DND-41 (cell line): ENCODE results near the gene EID2B.

Source experiments
- ATAC-seq: fragments of 200-7000 bp; cut with Tn5 transposase; 3 replicates; pipeline ENCODE4 v1.9.1; 2021; ENCODE audit warnings: low read depth; ENCODE audit not compliant: insufficient read depth
- DNase-seq: peaks from one replicate; pipeline ENCODE4 v3.0.0-alpha.2; 2020
- H2AFZ ChIP-seq: 2 replicates; pipeline ENCODE4 v1.6.0; 2012; ENCODE audit warnings: low read depth, low read length
- H3K27ac ChIP-seq: 2 replicates; pipeline ENCODE4 v1.5.1; 2012; ENCODE audit warnings: low read length, inconsistent platforms
- H3K27me3 ChIP-seq: fragments of 200-600 bp; sonication (generic); 2 replicates; pipeline ENCODE4 v1.6.0; 2012; ENCODE audit warnings: low read length, mild to moderate bottlenecking, inconsistent platforms; ENCODE audit not compliant: insufficient read depth, poor library complexity
- H3K36me3 ChIP-seq: 2 replicates; pipeline ENCODE4 v1.5.1; 2012; ENCODE audit warnings: low read length, inconsistent platforms; ENCODE audit not compliant: insufficient read depth
- H3K4me1 ChIP-seq: 2 replicates; pipeline ENCODE4 v1.5.1; 2012; ENCODE audit warnings: mild to moderate bottlenecking, low read length; ENCODE audit not compliant: insufficient read depth
- H3K4me2 ChIP-seq: 2 replicates; pipeline ENCODE4 v1.6.0; 2012; ENCODE audit warnings: mild to moderate bottlenecking, moderate library complexity, low read length, inconsistent platforms; ENCODE audit not compliant: insufficient read depth
- H3K4me3 ChIP-seq, 2 experiments: fragments of 200-600 bp in 1 of 2; shearing (Covaris generic) in 1 of 2; 2 replicates each; pipeline ENCODE4 v1.5.1; 2012 to 2016; ENCODE audit warnings: inconsistent platforms in 2 of 2, low read length in 2 of 2, mild to moderate bottlenecking in 2 of 2, low read depth in 1 of 2, moderate library complexity in 1 of 2
- H3K79me2 ChIP-seq: 2 replicates; pipeline ENCODE4 v1.6.0; 2012; ENCODE audit warnings: low read length, inconsistent platforms; ENCODE audit not compliant: insufficient read depth
- H3K9ac ChIP-seq: 2 replicates; pipeline ENCODE4 v1.6.0; 2012; ENCODE audit warnings: low read depth, mild to moderate bottlenecking, inconsistent platforms, low read length, moderate library complexity
- H3K9me3 ChIP-seq: 2 replicates; pipeline ENCODE4 v1.5.1; 2012; ENCODE audit warnings: low read length, moderate library complexity, mild to moderate bottlenecking, inconsistent platforms; ENCODE audit not compliant: insufficient read depth, severe bottlenecking
- H4K20me1 ChIP-seq: 2 replicates; pipeline ENCODE4 v1.6.0; 2012; ENCODE audit warnings: low read length; ENCODE audit not compliant: insufficient read depth
- EZH2 ChIP-seq: IDR thresholded peaks from 3 replicates; pipeline ENCODE4 v1.6.1; 2012; ENCODE audit warnings: borderline replicate concordance, low read depth, mild to moderate bottlenecking, moderate library complexity, low read length, inconsistent platforms; ENCODE audit not compliant: severe bottlenecking
- TF ChIP-seq, protein P1 (sequence below): IDR thresholded peaks from 2 replicates; pipeline ENCODE4 v1.5.1; 2012; ENCODE audit warnings: borderline replicate concordance, low read length, moderate library complexity, mild to moderate bottlenecking; ENCODE audit not compliant: poor library complexity, severe bottlenecking; ENCODE audit errors: extremely low read depth

EID2B gene

DNA sequence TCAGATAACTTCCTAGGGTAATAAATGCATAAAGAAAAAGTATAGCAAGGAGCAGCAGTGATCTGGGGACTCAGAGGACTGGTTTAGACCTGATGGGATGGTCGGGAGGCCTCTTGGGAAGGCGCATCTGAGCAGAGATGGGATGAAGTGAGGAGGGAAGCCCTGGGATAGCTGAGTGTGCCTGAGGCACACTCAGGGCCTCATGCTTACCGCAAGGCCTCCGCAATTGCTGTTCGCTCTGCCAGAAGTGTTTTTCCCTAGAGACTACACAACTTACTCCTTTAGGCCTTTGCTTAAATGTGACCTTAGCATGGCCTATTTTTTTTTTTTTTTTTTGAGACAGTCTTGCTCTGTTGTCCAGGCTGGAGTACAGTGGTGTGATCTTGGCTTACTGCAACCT is 38.0 kb downstream of the EID2B start:
- TF ChIP-seq, protein P1, sequence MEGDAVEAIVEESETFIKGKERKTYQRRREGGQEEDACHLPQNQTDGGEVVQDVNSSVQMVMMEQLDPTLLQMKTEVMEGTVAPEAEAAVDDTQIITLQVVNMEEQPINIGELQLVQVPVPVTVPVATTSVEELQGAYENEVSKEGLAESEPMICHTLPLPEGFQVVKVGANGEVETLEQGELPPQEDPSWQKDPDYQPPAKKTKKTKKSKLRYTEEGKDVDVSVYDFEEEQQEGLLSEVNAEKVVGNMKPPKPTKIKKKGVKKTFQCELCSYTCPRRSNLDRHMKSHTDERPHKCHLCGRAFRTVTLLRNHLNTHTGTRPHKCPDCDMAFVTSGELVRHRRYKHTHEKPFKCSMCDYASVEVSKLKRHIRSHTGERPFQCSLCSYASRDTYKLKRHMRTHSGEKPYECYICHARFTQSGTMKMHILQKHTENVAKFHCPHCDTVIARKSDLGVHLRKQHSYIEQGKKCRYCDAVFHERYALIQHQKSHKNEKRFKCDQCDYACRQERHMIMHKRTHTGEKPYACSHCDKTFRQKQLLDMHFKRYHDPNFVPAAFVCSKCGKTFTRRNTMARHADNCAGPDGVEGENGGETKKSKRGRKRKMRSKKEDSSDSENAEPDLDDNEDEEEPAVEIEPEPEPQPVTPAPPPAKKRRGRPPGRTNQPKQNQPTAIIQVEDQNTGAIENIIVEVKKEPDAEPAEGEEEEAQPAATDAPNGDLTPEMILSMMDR = no peak
- TF ChIP-seq EZH2 = no peak
- H3K4me1 ChIP-seq = peaks cover 5% of the 10 kb centered on the region
- DNase-seq (no peak), ATAC-seq (no peak)
- no peak overlapping the region for H2AFZ ChIP-seq
- H3K4me2 ChIP-seq = no peak overlapping the region
- H3K9ac ChIP-seq = no peak overlapping the region
- no peaks in the 10 kb centered on the region for H3K79me2 ChIP-seq
- no peak overlapping the region for H3K27ac ChIP-seq
- H4K20me1 ChIP-seq = no peaks in the 10 kb centered on the region
- peaks cover 21% of the 10 kb centered on the region for H3K36me3 ChIP-seq
- no peak overlapping the region for H3K4me3 ChIP-seq
- H3K9me3 ChIP-seq = no peaks in the 10 kb centered on the region
- H3K27me3 ChIP-seq = peaks cover 20% of the 10 kb centered on the region

- DNase-seq = no peak
Observed at GRCh38 chr19:39492788-39493187, 39.9 kb downstream of the EID2B start.

DNA sequence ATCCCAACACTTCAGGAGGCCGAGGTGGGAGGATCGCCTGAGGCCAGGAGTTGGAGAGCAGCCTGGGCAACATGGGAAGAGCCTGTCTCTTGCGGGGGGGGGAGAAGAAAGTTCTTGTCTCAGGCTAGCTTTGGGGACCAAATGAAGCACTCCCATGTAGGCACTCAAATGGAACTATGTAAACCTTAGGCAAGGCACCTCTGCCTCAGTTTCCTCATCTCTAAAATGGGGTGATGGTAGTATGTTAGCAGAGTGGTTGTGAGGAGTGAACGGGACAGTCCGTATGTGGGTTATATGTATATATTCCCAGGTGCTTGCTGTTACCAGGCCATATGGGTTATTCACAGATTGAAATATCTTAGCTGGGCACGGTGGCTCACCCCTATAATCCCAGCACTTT is 40.4 kb downstream of the EID2B start:
- H3K9me3 ChIP-seq = no peaks in the 10 kb centered on the region
- H3K36me3 ChIP-seq = peaks cover 41% of the 10 kb centered on the region
- H3K79me2 ChIP-seq = no peaks in the 10 kb centered on the region
- no peaks in the 10 kb centered on the region for H3K4me1 ChIP-seq
- H3K27me3 ChIP-seq = peaks cover 7% of the 10 kb centered on the region
- H3K4me2 ChIP-seq = no peak overlapping the region
- H2AFZ ChIP-seq = no peak overlapping the region
- no peak for TF ChIP-seq EZH2
- TF ChIP-seq, protein P1 = no peak
- no peak overlapping the region for H3K4me3 ChIP-seq
- no peaks in the 10 kb centered on the region for H4K20me1 ChIP-seq
- DNase-seq (no peak), ATAC-seq (no peak)
- no peak overlapping the region for H3K9ac ChIP-seq
- H3K27ac ChIP-seq = no peak overlapping the region

More at GRCh38 chr19:39492788-39493187, 39.9 kb downstream of the EID2B start:
- H3K9me3 ChIP-seq = no peaks in the 10 kb centered on the region
- peaks cover 2% of the 10 kb centered on the region; the same call in 1 of the 2 replicates for H3K4me1 ChIP-seq
- H2AFZ ChIP-seq = no peak overlapping the region
- H3K27ac ChIP-seq = no peak overlapping the region
- H3K27me3 ChIP-seq = peaks cover 12% of the 10 kb centered on the region
- H3K4me2 ChIP-seq = no peak overlapping the region
- H3K4me3 ChIP-seq = no peak overlapping the region
- H4K20me1 ChIP-seq = no peaks in the 10 kb centered on the region
- no peak for ATAC-seq
- TF ChIP-seq, protein P1 = no peak
- no peak for TF ChIP-seq EZH2
- H3K36me3 ChIP-seq = peaks cover 40% of the 10 kb centered on the region
- H3K79me2 ChIP-seq = no peaks in the 10 kb centered on the region
- H3K9ac ChIP-seq = no peak overlapping the region

- H2AFZ ChIP-seq = no peak overlapping the region
- no peak overlapping the region for H3K4me3 ChIP-seq
- H3K27me3 ChIP-seq = no peaks in the 10 kb centered on the region
- ATAC-seq (no peak), DNase-seq (no peak)
- peaks cover 63% of the 10 kb centered on the region for H3K36me3 ChIP-seq
- TF ChIP-seq, protein P1 = no peak
- no peak for TF ChIP-seq EZH2
- H3K27ac ChIP-seq = no peak overlapping the region
- H3K9ac ChIP-seq = no peak overlapping the region
- no peak overlapping the region for H3K4me2 ChIP-seq
- no peaks in the 10 kb centered on the region; the same call in 1 of the 2 replicates for H3K79me2 ChIP-seq
- H3K9me3 ChIP-seq = no peaks in the 10 kb centered on the region
- H3K4me1 ChIP-seq = no peaks in the 10 kb centered on the region
- peaks cover 2% of the 10 kb centered on the region; the same call in 1 of the 2 replicates for H4K20me1 ChIP-seq
Observed at GRCh38 chr19:39489756-39490155, 42.9 kb downstream of the EID2B start.
